Measurements from ENCODE around the gene FAM156B. TPM values are rescaled to one million over a fixed set of nuclear protein-coding genes. Genes with fewer than 3 reads are reported as not detected.
"Not testable (repeated sequence)": the region's sequence is repeated elsewhere in the genome, so short reads cannot be mapped to it uniquely, and the experiment has no call there.

The FAM156B gene
- 10 to 100 TPM; 10.6 to 12.6 TPM for total RNA-seq
- long read RNA-seq, transcript FAM156B-201 (3 exons, 2,537 nt): major isoform, 8 of 24 reads
- long read RNA-seq, transcript FAM156B-206 (4 exons, 776 nt): minor isoform, 7 of 24 reads
- long read RNA-seq, partial matches to known transcripts: 0 of 24 reads
- long read RNA-seq, other reads (novel, unspliced or antisense): 8 of 24 reads

- DNase-seq; intact Hi-C loops (cut with DNase I, micrococcal nuclease): not testable (repeated sequence)
- ATAC-seq: peak; percentile 87
These were observed at the start of gene FAM156B for GRCh38 chrX:52896855-52897709. Gene FAM156B (plus strand): TSS chrX:52897330. CDS start chrX:52907226, 9,896 bp downstream.

- no peak for DNase-seq
- ATAC-seq: no peak
- intact Hi-C loops (cut with DNase I, micrococcal nuclease): no loop called here
These were observed 44.8 kb upstream of the FAM156B start for GRCh38 chrX:52852110-52852860.

- ATAC-seq; DNase-seq; intact Hi-C loops (cut with DNase I, micrococcal nuclease): not testable (repeated sequence)
These were observed 40.1 kb upstream of the FAM156B start for GRCh38 chrX:52856991-52857525.

GRCh38 chrX:52865343-52865998 lies 31.7 kb upstream of the FAM156B start:
- DNase-seq (no peak), ATAC-seq (peak; percentile 71)
- intact Hi-C loops (cut with DNase I, micrococcal nuclease): no loop called here

- ATAC-seq (no peak), DNase-seq (no peak)
- intact Hi-C loops (cut with DNase I, micrococcal nuclease): no loop called here
These were observed 29.4 kb upstream of the FAM156B start, which contains the start of gene XAGE3 for GRCh38 chrX:52867610-52868348. Gene XAGE3 (minus strand): TSS chrX:52868083. CDS start chrX:52867133, 950 bp downstream.

- DNase-seq: no peak
- intact Hi-C loops (cut with DNase I, micrococcal nuclease): no loop called here
- no peak for ATAC-seq
These were observed 27.1 kb upstream of the FAM156B start for GRCh38 chrX:52870046-52870445.

GRCh38 chrX:52873825-52874224 lies 23.3 kb upstream of the FAM156B start:
- DNase-seq; intact Hi-C loops (cut with DNase I, micrococcal nuclease); ATAC-seq: not testable (repeated sequence)

GRCh38 chrX:52874661-52875060 lies 22.5 kb upstream of the FAM156B start:
- DNase-seq: no peak
- ATAC-seq: no peak
- intact Hi-C loops (cut with DNase I, micrococcal nuclease): no loop called here

- intact Hi-C loops (cut with DNase I, micrococcal nuclease); ATAC-seq; DNase-seq: not testable (repeated sequence)
These were observed 21.7 kb upstream of the FAM156B start for GRCh38 chrX:52875436-52875835.

- intact Hi-C loops (cut with DNase I, micrococcal nuclease); ATAC-seq; DNase-seq: not testable (repeated sequence)
These were observed 20.7 kb upstream of the FAM156B start for GRCh38 chrX:52876386-52876785.

- intact Hi-C loops (cut with DNase I, micrococcal nuclease); ATAC-seq; DNase-seq: not testable (repeated sequence)
These were observed 9.7 kb upstream of the FAM156B start for GRCh38 chrX:52887459-52887858.

GRCh38 chrX:52888090-52888489 lies 9.0 kb upstream of the FAM156B start:
- DNase-seq; ATAC-seq; intact Hi-C loops (cut with DNase I, micrococcal nuclease): not testable (repeated sequence)

GRCh38 chrX:52896438-52896837 lies 692 bp upstream of the FAM156B start:
- ATAC-seq; intact Hi-C loops (cut with DNase I, micrococcal nuclease): not testable (repeated sequence)

GRCh38 chrX:52905531-52905930 lies 8.4 kb downstream of the FAM156B start:
- DNase-seq; intact Hi-C loops (cut with DNase I, micrococcal nuclease): not testable (repeated sequence)
- ATAC-seq: peak; percentile 96

More at GRCh38 chrX:52896438-52896837, 692 bp upstream of the FAM156B start:
- not testable (repeated sequence) for DNase-seq

- ATAC-seq; intact Hi-C loops (cut with DNase I, micrococcal nuclease): not testable (repeated sequence)
These were observed 8.9 kb downstream of the FAM156B start for GRCh38 chrX:52906072-52906471.

GRCh38 chrX:52907137-52907536 lies 10.0 kb downstream of the FAM156B start:
- DNase-seq; ATAC-seq; intact Hi-C loops (cut with DNase I, micrococcal nuclease): not testable (repeated sequence)

More at GRCh38 chrX:52906072-52906471, 8.9 kb downstream of the FAM156B start:
- not testable (repeated sequence) for DNase-seq

- intact Hi-C loops (cut with DNase I, micrococcal nuclease); ATAC-seq: not testable (repeated sequence)
These were observed 10.8 kb downstream of the FAM156B start for GRCh38 chrX:52907900-52908299.

More at GRCh38 chrX:52907900-52908299, 10.8 kb downstream of the FAM156B start:
- not testable (repeated sequence) for DNase-seq
